HepG2 (cell line): ENCODE data around the gene C1QTNF1.

ENCODE experiments used
- KDM1A ChIP-seq: IDR thresholded peaks from 2 replicates; pipeline ENCODE4 v1.6.1; 2016; ENCODE audit warnings: missing compliant biosample characterization
- KDM5B ChIP-seq: sonication (generic); formaldehyde crosslinking; IDR thresholded peaks from 2 replicates; pipeline ENCODE4 v1.4.0; 2020; ENCODE audit warnings: missing genetic modification reagents, mild to moderate bottlenecking, borderline replicate concordance
- PCBP2 ChIP-seq: fragments of 200-400 bp; formaldehyde crosslinking; optimal IDR thresholded peaks from 2 replicates; pipeline ENCODE3; 2018; ENCODE audit warnings: low read length, low read depth; ENCODE audit not compliant: poor library complexity, severe bottlenecking
- ZNF121 ChIP-seq: sonication (generic); formaldehyde crosslinking; IDR thresholded peaks from 2 replicates; pipeline ENCODE4 v1.5.0; 2020; ENCODE audit warnings: mild to moderate bottlenecking, missing genetic modification reagents
- ZNF333 ChIP-seq: sonication (generic); formaldehyde crosslinking; IDR thresholded peaks from 2 replicates; pipeline ENCODE4 v1.4.0; 2020; ENCODE audit warnings: mild to moderate bottlenecking, missing genetic modification reagents, borderline replicate concordance

DNA sequence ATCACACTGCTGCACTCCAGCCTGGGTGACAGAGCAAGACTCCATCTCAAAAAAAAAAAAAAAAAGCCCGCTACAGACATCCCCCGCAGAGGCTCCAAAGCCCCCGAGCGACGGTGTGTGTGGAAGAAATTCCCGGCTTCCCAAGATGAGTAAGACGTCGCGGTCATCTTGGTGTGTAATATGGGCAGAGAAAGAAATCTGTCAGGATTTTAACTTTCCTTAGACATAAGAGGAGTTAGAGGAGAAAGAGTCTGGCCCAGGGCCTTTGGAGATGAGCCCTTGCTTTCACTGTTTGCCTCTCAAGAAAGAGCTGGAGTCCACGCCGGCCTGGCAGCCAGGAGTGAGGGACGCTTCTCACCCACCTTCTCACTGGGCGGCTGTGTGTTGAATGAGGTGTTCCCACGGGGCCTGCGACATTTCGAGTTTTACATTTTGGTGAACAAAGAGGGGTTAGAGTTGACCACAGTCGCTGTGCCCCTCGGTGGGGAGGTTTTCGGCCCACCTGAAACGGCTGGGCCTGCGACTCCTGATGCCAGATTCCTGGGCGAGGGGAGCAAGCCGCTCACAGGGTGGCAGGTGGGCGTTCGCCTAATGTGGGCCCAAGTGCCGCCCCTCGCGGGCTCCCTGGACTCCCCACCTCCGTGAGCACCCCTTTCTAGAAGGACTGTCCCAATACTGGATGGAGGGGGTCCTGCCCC is 17.9 kb downstream of the C1QTNF1 start:
- TF ChIP-seq PCBP2: no peak
- no peak for TF ChIP-seq ZNF121 (CRISPR knock-in tag)
- no peak for TF ChIP-seq KDM5B (CRISPR knock-in tag)
- TF ChIP-seq KDM1A (CRISPR knock-in tag): no peak
- TF ChIP-seq ZNF333 (CRISPR knock-in tag): no peak
